NCI-H82 treated with DMSO at 0.1 percent for 48 hours (cell line): Measurements from ENCODE around the gene PCYOX1L.

ENCODE experiments used
- DNase-seq: peaks from one replicate; lab custom pipeline; 2025; ENCODE audit not compliant: unreplicated experiment; lab: John Stamatoyannopoulos, UW

Gene PCYOX1L

GRCh38 chr5:149357370-149358293 lies at the start of gene PCYOX1L:
Gene PCYOX1L (plus strand): TSS chr5:149358046. CDS start chr5:149358069, 23 bp downstream.
- DNase-seq = peak; percentile 92

- DNase-seq = no peak
Observed at GRCh38 chr5:149309354-149309753, 48.5 kb upstream of the PCYOX1L start.

GRCh38 chr5:149310488-149310887 lies 47.4 kb upstream of the PCYOX1L start:
- DNase-seq = no peak

GRCh38 chr5:149310947-149311658 lies 46.7 kb upstream of the PCYOX1L start:
- DNase-seq = peak; percentile 87

GRCh38 chr5:149313151-149313841 lies 44.5 kb upstream of the PCYOX1L start:
- DNase-seq = no peak

- peak; percentile 66 for DNase-seq
Observed at GRCh38 chr5:149314571-149315111, 43.2 kb upstream of the PCYOX1L start.

GRCh38 chr5:149315753-149316152 lies 42.1 kb upstream of the PCYOX1L start:
- DNase-seq = no peak

- peak; percentile 29 for DNase-seq
Observed at GRCh38 chr5:149317281-149318048, 40.4 kb upstream of the PCYOX1L start.

- no peak for DNase-seq
Observed at GRCh38 chr5:149319174-149319573, 38.7 kb upstream of the PCYOX1L start.

- DNase-seq = peak; percentile 81
Observed at GRCh38 chr5:149320791-149321330, 37.0 kb upstream of the PCYOX1L start.

GRCh38 chr5:149322518-149322917 lies 35.3 kb upstream of the PCYOX1L start:
- no peak for DNase-seq

- no peak for DNase-seq
Observed at GRCh38 chr5:149323210-149323609, 34.6 kb upstream of the PCYOX1L start.

- no peak for DNase-seq
Observed at GRCh38 chr5:149323621-149324205, 34.1 kb upstream of the PCYOX1L start.

- DNase-seq = no peak
Observed at GRCh38 chr5:149324641-149325040, 33.2 kb upstream of the PCYOX1L start.

- no peak for DNase-seq
Observed at GRCh38 chr5:149325166-149325735, 32.6 kb upstream of the PCYOX1L start.

- DNase-seq = no peak
Observed at GRCh38 chr5:149325894-149326293, 32.0 kb upstream of the PCYOX1L start.

- peak; percentile 95 for DNase-seq
Observed at GRCh38 chr5:149326611-149327010, 31.2 kb upstream of the PCYOX1L start.

GRCh38 chr5:149328177-149328576 lies 29.7 kb upstream of the PCYOX1L start:
- DNase-seq = no peak

GRCh38 chr5:149333711-149334443 lies 24.0 kb upstream of the PCYOX1L start:
- no peak for DNase-seq
